ENCODE data around the gene WDR13.
"Not testable (repeated sequence)": the region's sequence is repeated elsewhere in the genome, so short reads cannot be mapped to it uniquely, and the experiment has no call there.

The WDR13 gene

GRCh38 chrX:48597353-48598264, at the start of gene WDR13:
Gene WDR13 (plus strand): TSS chrX:48597492. CDS start chrX:48597997, 505 bp downstream.
- DNase-seq (ENCODE audit: low read depth in 1 of 2, low spot score in 1 of 2), result peak; percentile 80 to 83

- DNase-seq (ENCODE audit: low read depth in 1 of 2, low spot score in 1 of 2), result no peak
Observed at GRCh38 chrX:48548871-48549270, 48.4 kb upstream of the WDR13 start.

- not testable (repeated sequence) for DNase-seq (ENCODE audit: low read depth in 1 of 2, low spot score in 1 of 2)
Observed at GRCh38 chrX:48555731-48556325, 41.5 kb upstream of the WDR13 start.

GRCh38 chrX:48558271-48558670, 39.0 kb upstream of the WDR13 start:
- DNase-seq (ENCODE audit: low read depth in 1 of 2, low spot score in 1 of 2), result no peak

GRCh38 chrX:48559636-48560035, 37.7 kb upstream of the WDR13 start:
- no peak for DNase-seq (ENCODE audit: low read depth in 1 of 2, low spot score in 1 of 2)

- no peak for DNase-seq (ENCODE audit: low read depth in 1 of 2, low spot score in 1 of 2)
Observed at GRCh38 chrX:48560056-48560455, 37.2 kb upstream of the WDR13 start.

GRCh38 chrX:48560681-48561080, 36.6 kb upstream of the WDR13 start:
- DNase-seq (ENCODE audit: low read depth in 1 of 2, low spot score in 1 of 2), result no peak

GRCh38 chrX:48569958-48570357, 27.3 kb upstream of the WDR13 start:
- no peak for DNase-seq (ENCODE audit: low read depth in 1 of 2, low spot score in 1 of 2)

GRCh38 chrX:48573690-48574269, 23.5 kb upstream of the WDR13 start:
- no peak for DNase-seq (ENCODE audit: low read depth in 1 of 2, low spot score in 1 of 2)

GRCh38 chrX:48574270-48575266, 22.7 kb upstream of the WDR13 start, which contains the start of gene RBM3:
Gene RBM3 (plus strand): TSS chrX:48574484. CDS start chrX:48575181, 697 bp downstream.
- DNase-seq (ENCODE audit: low read depth in 1 of 2, low spot score in 1 of 2), result peak; percentile 75 to 79

- DNase-seq (ENCODE audit: low read depth in 1 of 2, low spot score in 1 of 2), result no peak
Observed at GRCh38 chrX:48575642-48576041, 21.6 kb upstream of the WDR13 start.

- no peak for DNase-seq (ENCODE audit: low read depth in 1 of 2, low spot score in 1 of 2)
Observed at GRCh38 chrX:48576108-48576507, 21.2 kb upstream of the WDR13 start.

GRCh38 chrX:48578661-48579128, 18.6 kb upstream of the WDR13 start:
- DNase-seq (ENCODE audit: low read depth in 1 of 2, low spot score in 1 of 2), result no peak

GRCh38 chrX:48579259-48579658, 18.0 kb upstream of the WDR13 start:
- no peak for DNase-seq (ENCODE audit: low read depth in 1 of 2, low spot score in 1 of 2)

- no peak for DNase-seq (ENCODE audit: low read depth in 1 of 2, low spot score in 1 of 2)
Observed at GRCh38 chrX:48580662-48581061, 16.6 kb upstream of the WDR13 start.

GRCh38 chrX:48584698-48585097, 12.6 kb upstream of the WDR13 start:
- no peak for DNase-seq (ENCODE audit: low read depth in 1 of 2, low spot score in 1 of 2)

- DNase-seq (ENCODE audit: low read depth in 1 of 2, low spot score in 1 of 2), result no peak
Observed at GRCh38 chrX:48589482-48590162, 7.7 kb upstream of the WDR13 start.

GRCh38 chrX:48590203-48591103, 6.8 kb upstream of the WDR13 start:
- DNase-seq (ENCODE audit: low read depth in 1 of 2, low spot score in 1 of 2), result no peak

GRCh38 chrX:48591255-48591791, 6.0 kb upstream of the WDR13 start:
- no peak for DNase-seq (ENCODE audit: low read depth in 1 of 2, low spot score in 1 of 2)

Data from stimulated activated CD4-positive, alpha-beta T cell treated with anti-CD3 and anti-CD28 coated beads, Interleukin-15, amount 100 ng/mL, for 1 hour (primary cell).